PC-9 (cell line): ENCODE results near the gene UST. TPM values are rescaled to one million over a fixed set of nuclear protein-coding genes. Genes with fewer than 3 reads are reported as not detected.
A peak's percentile ranks its signal among the peaks of the same experiment; 100 is the strongest.

ENCODE experiments used
- BruUV-seq: library from RNA; stranded (reverse); fragments of 400-500 nt; replicated peaks from 2 replicates; lab custom pipeline; 2021; lab: Mats Ljungman, UMichigan
- CTCF ChIA-PET: fragments of 300-600 bp; sonication (Branson Sonifier 250); formaldehyde crosslinking; loops from one replicate; lab custom pipeline; 2022; ENCODE audit warnings: antibody characterized with exemption; lab: Charles Lee
- POLR2A ChIA-PET: fragments of 300-600 bp; sonication (Branson Sonifier 250); formaldehyde crosslinking; loops from one replicate; lab custom pipeline; 2022; ENCODE audit warnings: antibody characterized with exemption; ENCODE audit not compliant: unreplicated experiment; lab: Charles Lee
- DNase-seq, 2 experiments: peaks; one replicate each; pipeline versions ENCODE4 v3.0.0 to v3.0.0-alpha.2; 2015 to 2022; ENCODE audit warnings: mixed read lengths in 1 of 2
- H2AFZ ChIP-seq: fragments of 200-600 bp; sonication (generic); 2 replicates; pipeline ENCODE4 v1.8.1; 2017; ENCODE audit warnings: antibody characterized with exemption
- H3F3A ChIP-seq: fragments of 200-600 bp; sonication (generic); 2 replicates; pipeline ENCODE4 v1.8.1; 2017; ENCODE audit warnings: antibody characterized with exemption, mild to moderate bottlenecking, low read depth; ENCODE audit not compliant: insufficient read depth
- H3K27ac ChIP-seq: fragments of 200-600 bp; sonication (generic); 2 replicates; pipeline ENCODE4 v1.6.1; 2016; ENCODE audit warnings: mixed run types
- H3K27me3 ChIP-seq: fragments of 200-600 bp; sonication (generic); 2 replicates; pipeline ENCODE4 v1.6.1; 2016; ENCODE audit warnings: low read depth, mixed run types; ENCODE audit not compliant: insufficient read depth
- H3K36me3 ChIP-seq: fragments of 200-600 bp; sonication (generic); 2 replicates; pipeline ENCODE4 v1.6.1; 2016; ENCODE audit warnings: low read depth, mixed run types
- H3K4me1 ChIP-seq: fragments of 200-600 bp; sonication (generic); replicated peaks from 2 replicates; pipeline ENCODE4 v1.6.1; 2016; ENCODE audit warnings: mixed run types; ENCODE audit not compliant: insufficient read depth
- H3K4me2 ChIP-seq: fragments of 200-600 bp; sonication (generic); 2 replicates; pipeline ENCODE4 v1.6.1; 2017; ENCODE audit warnings: mixed run types
- H3K4me3 ChIP-seq: fragments of 200-600 bp; sonication (generic); 2 replicates; pipeline ENCODE4 v1.6.1; 2016; ENCODE audit warnings: mixed run types
- H3K79me2 ChIP-seq: fragments of 200-600 bp; sonication (generic); 2 replicates; pipeline ENCODE4 v1.6.1; 2017; ENCODE audit warnings: low read depth, mixed run types
- H3K9me2 ChIP-seq: fragments of 200-600 bp; sonication (generic); 2 replicates; pipeline ENCODE4 v1.8.1; 2017; ENCODE audit warnings: mild to moderate bottlenecking; ENCODE audit not compliant: insufficient read depth
- H3K9me3 ChIP-seq: fragments of 200-600 bp; sonication (generic); 2 replicates; pipeline ENCODE4 v1.8.1; 2016; ENCODE audit warnings: low read depth; ENCODE audit not compliant: insufficient read depth
- H4K20me1 ChIP-seq: fragments of 200-600 bp; sonication (generic); 2 replicates; pipeline ENCODE4 v1.8.1; 2017; ENCODE audit not compliant: insufficient read depth
- EZH2 ChIP-seq: fragments of 200-600 bp; sonication (generic); IDR thresholded peaks from 2 replicates; pipeline ENCODE4 v1.8.0; 2017; ENCODE audit warnings: antibody characterized with exemption, low read depth
- intact Hi-C: fragments of 100-400 bp; cut with micrococcal nuclease; formaldehyde crosslinking; loops from one replicate; pipeline ENCODE4 v1.10.0; 2022; ENCODE audit not compliant: unreplicated experiment
- total RNA-seq: library from RNA; stranded (reverse); gene quantifications from 2 replicates; pipeline ENCODE4 v1.2.3, GENCODE V29; 2021
- TF ChIP-seq, protein P1 (sequence below): fragments of 200-600 bp; sonication (generic); conservative IDR thresholded peaks from 2 replicates; pipeline ENCODE4 v1.6.1; 2017; ENCODE audit warnings: mixed run types, antibody characterized with exemption, mild to moderate bottlenecking, moderate library complexity

UST gene
- total RNA-seq, 1 experiment from 2014 or later, result 4.2 TPM

DNA sequence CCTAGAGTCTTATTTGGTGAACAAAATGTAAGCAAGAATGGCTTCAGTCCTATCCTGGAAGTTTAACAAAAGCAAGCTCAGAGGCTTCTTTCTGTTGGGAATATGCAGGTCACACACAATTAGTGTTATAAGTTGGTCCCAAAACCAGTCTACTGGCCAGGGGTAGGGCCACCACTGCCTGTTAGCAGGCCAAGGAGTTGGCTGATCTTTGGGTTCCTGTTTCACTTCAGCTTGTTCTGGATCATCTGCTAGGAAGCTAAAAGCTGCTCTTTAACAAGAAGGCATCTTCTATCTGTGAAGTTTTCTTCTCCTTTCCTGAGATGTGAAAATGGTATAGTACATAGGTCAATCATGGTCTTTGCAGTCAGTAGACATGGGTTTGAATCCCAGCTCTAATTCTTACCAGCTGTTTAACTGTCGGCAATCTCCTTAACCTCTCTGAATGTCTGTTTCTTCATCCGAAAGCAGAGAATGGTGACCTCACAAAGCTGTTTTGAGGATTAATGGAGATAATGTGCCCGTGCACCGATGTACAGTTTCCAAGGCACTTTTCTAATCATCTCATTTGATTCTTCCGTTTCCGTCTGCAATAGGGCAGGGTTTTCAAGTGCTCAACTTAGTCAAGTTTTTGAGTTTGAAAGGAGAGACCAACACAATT is 299.5 kb downstream of the UST start:
- H2AFZ ChIP-seq, result 0 out of 2 replicates have a peak overlapping the region, but pooled peaks have one; percentile 40
- CTCF ChIA-PET, result no interaction called here
- H3K9me2 ChIP-seq, result no peaks in the 10 kb centered on the region
- no peaks in the 10 kb centered on the region for H3K79me2 ChIP-seq
- no peak overlapping the region for H3K4me2 ChIP-seq
- no peaks in the 10 kb centered on the region for H3K9me3 ChIP-seq
- no TSS peak for BruUV-seq
- no peaks in the 10 kb centered on the region for H3K27me3 ChIP-seq
- no peaks in the 10 kb centered on the region for H3F3A ChIP-seq
- intact Hi-C loops, result no loop called here
- H3K27ac ChIP-seq, result no peak overlapping the region
- no peaks in the 10 kb centered on the region for H4K20me1 ChIP-seq
- H3K36me3 ChIP-seq, result no peaks in the 10 kb centered on the region
- POLR2A ChIA-PET, result no interaction called here
- TF ChIP-seq EZH2, result no peak
- TF ChIP-seq, protein P1, sequence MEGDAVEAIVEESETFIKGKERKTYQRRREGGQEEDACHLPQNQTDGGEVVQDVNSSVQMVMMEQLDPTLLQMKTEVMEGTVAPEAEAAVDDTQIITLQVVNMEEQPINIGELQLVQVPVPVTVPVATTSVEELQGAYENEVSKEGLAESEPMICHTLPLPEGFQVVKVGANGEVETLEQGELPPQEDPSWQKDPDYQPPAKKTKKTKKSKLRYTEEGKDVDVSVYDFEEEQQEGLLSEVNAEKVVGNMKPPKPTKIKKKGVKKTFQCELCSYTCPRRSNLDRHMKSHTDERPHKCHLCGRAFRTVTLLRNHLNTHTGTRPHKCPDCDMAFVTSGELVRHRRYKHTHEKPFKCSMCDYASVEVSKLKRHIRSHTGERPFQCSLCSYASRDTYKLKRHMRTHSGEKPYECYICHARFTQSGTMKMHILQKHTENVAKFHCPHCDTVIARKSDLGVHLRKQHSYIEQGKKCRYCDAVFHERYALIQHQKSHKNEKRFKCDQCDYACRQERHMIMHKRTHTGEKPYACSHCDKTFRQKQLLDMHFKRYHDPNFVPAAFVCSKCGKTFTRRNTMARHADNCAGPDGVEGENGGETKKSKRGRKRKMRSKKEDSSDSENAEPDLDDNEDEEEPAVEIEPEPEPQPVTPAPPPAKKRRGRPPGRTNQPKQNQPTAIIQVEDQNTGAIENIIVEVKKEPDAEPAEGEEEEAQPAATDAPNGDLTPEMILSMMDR, result no peak
- H3K4me1 ChIP-seq, result peaks cover 38% of the 10 kb centered on the region
- DNase-seq, result no peak
- no peak overlapping the region for H3K4me3 ChIP-seq

- H3K27me3 ChIP-seq, result no peaks in the 10 kb centered on the region
- H3K4me1 ChIP-seq, result peaks cover 38% of the 10 kb centered on the region
- H3K4me3 ChIP-seq, result no peak overlapping the region
- no peaks in the 10 kb centered on the region for H3K79me2 ChIP-seq
- H2AFZ ChIP-seq, result 0 out of 2 replicates have a peak overlapping the region, but pooled peaks have one; percentile 40
- no TSS peak for BruUV-seq
- H4K20me1 ChIP-seq, result no peaks in the 10 kb centered on the region
- POLR2A ChIA-PET, result no interaction called here
- DNase-seq, result no peak
- intact Hi-C loops, result no loop called here
- CTCF ChIA-PET, result no interaction called here
- H3K27ac ChIP-seq, result no peak overlapping the region
- 0 out of 2 replicates have a peak overlapping the region, but pooled peaks have one; percentile 8 for H3K4me2 ChIP-seq
- H3K9me2 ChIP-seq, result no peaks in the 10 kb centered on the region
- TF ChIP-seq, protein P1, result no peak
- no peak for TF ChIP-seq EZH2
- no peaks in the 10 kb centered on the region for H3K9me3 ChIP-seq
- H3F3A ChIP-seq, result no peaks in the 10 kb centered on the region
- no peaks in the 10 kb centered on the region for H3K36me3 ChIP-seq
Measured at GRCh38 chr6:149046822-149047246, 300.0 kb downstream of the UST start.

GRCh38 chr6:149049230-149049629 is 302.4 kb downstream of the UST start:
- Histone ChIP-seq H3K4me1 (peaks cover 38% of the 10 kb centered on the region), H3K4me2 (peak overlapping the region; percentile 54), H3K9me2 (no peaks in the 10 kb centered on the region), H3K79me2 (no peaks in the 10 kb centered on the region), H2AFZ (peak overlapping the region; percentile 72), H3K9me3 (no peaks in the 10 kb centered on the region), H3K4me3 (0 out of 2 replicates have a peak overlapping the region, but pooled peaks have one; percentile 2), H3K36me3 (no peaks in the 10 kb centered on the region), H3K27ac (peak overlapping the region; percentile 82), H3K27me3 (no peaks in the 10 kb centered on the region), H4K20me1 (no peaks in the 10 kb centered on the region), H3F3A (no peaks in the 10 kb centered on the region)
- ChIA-PET POLR2A (no interaction called here), CTCF (no interaction called here)
- intact Hi-C loops, result no loop called here
- DNase-seq, result peak in 1 of 2 experiments; percentile 72
- no peak for TF ChIP-seq EZH2
- TF ChIP-seq, protein P1, result no peak
- no TSS peak for BruUV-seq
